HG02759 (cell line): ENCODE measurements around the gene OGFR.
A peak's percentile ranks its signal among the peaks of the same experiment; 100 is the strongest.
"Not testable (repeated sequence)": the region's sequence is repeated elsewhere in the genome, so short reads cannot be mapped to it uniquely, and the experiment has no call there.

ENCODE experiments used
- ATAC-seq: cut with Tn5 transposase; IDR thresholded peaks from one replicate; pipeline ENCODE4 v1.9.1; 2021; ENCODE audit warnings: mild to moderate bottlenecking, moderate library complexity; ENCODE audit not compliant: unreplicated experiment

Gene OGFR

GRCh38 chr20:62836967-62837490, 32.4 kb downstream of the OGFR start:
- no peak for ATAC-seq

GRCh38 chr20:62837790-62838127, 33.1 kb downstream of the OGFR start:
- no peak for ATAC-seq

GRCh38 chr20:62838128-62838891, 33.7 kb downstream of the OGFR start:
- peak; percentile 60 for ATAC-seq

GRCh38 chr20:62839261-62839660, 34.6 kb downstream of the OGFR start:
- ATAC-seq = no peak

- no peak for ATAC-seq
These were observed 35.2 kb downstream of the OGFR start for GRCh38 chr20:62839816-62840215.

DNA sequence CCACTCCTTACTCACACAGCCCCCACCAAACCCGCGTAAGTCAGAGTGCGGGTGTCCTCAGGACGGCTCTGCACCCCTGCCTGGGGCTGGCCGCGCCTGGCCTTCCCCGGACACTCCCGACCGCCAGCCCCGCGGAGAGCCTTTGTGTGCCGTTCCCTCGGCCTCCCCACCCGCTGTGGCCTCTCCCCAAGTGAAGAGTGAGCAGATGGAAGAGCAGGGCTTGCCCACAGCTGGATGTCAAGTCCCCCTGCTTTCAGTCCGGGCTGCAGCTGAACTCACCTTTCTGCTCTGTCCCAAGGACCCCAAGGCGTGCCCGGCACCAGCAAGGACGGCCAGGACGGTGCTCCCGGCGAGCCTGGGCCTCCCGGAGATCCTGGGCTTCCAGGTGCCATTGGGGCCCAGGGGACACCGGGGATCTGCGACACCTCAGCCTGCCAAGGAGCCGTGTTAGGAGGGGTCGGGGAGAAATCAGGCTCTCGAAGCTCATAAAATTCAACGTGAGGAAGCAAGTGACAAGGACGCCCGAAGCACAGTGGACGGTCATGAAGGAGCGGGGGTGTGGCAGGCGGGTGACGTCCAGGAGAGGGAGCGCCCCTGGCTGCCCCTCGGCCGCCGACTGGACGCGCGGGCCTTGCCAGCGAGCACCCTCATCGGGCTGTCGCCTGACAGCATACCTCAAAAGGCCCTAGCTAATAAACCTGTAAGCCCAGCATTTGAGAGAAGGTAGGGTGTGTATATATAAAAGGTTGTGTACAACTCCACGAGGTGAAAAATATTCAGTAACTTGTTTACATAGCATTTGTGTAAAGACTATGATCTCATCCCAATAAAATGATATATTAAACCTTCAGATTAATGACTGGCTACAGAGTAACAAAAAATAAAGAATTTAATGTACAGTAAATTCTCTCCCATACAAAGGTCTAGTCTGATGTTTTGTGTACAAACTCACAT, 35.9 kb downstream of the OGFR start:
- no peak for ATAC-seq

- no peak for ATAC-seq
These were observed 37.1 kb downstream of the OGFR start for GRCh38 chr20:62841705-62842212.

GRCh38 chr20:62843656-62844055, 39.0 kb downstream of the OGFR start:
- no peak for ATAC-seq

- no peak for ATAC-seq
These were observed 39.5 kb downstream of the OGFR start for GRCh38 chr20:62844182-62844581.

- no peak for ATAC-seq
These were observed 41.0 kb downstream of the OGFR start for GRCh38 chr20:62845416-62846160.

GRCh38 chr20:62846166-62846890, 41.7 kb downstream of the OGFR start:
- no peak for ATAC-seq

DNA sequence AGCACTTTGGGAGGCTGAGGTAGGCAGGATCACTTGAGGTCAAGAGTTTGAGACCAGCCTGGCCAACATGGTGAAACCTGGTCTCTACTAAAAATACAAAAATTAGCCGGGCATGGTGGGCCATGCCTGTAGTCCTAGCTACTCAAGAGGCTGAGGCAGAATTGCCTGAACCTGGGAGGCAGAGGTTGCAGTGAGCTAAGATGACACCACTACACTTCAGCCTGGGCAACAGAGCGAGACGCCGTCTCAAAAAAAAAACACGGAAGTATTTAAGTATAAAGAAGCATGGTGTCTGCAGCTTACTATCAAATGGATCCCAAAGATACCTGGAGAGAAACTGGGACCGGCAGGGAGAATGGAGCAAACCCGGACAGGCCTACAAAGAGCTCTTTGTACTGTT, 44.3 kb downstream of the OGFR start:
- not testable (repeated sequence) for ATAC-seq

- ATAC-seq = no peak
These were observed 44.8 kb downstream of the OGFR start for GRCh38 chr20:62849431-62849830.

DNA sequence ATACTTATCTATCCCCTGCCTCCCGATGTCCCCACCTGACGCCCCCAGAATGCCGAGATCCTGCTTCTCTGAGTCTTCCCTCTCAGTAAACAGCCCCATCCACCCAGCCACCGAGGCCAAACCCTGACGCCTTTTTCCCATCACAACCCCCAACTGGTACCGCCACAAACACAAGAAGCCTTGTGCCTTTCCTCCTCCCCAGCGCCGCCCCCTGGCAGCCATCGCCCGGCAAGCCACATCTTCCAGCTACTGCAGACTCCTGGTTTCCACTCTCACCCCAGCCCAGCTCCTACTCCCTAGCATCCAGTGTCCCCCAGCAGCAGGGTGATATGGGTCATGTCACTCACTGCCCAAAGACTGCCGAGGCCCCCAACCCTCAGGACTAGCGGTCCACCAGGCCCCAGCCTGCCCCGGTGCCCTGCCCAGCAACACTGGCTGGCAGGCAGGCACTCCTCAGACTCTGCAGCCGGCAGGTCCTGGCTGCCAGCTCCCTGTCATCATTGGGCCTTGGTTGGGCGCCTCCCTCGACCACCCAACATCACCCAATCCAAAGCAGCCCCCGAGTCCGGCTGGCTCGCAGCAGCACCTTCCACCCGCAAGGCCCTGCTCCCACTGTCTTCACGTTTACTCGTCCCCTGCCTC, 45.8 kb downstream of the OGFR start:
- no peak for ATAC-seq

DNA sequence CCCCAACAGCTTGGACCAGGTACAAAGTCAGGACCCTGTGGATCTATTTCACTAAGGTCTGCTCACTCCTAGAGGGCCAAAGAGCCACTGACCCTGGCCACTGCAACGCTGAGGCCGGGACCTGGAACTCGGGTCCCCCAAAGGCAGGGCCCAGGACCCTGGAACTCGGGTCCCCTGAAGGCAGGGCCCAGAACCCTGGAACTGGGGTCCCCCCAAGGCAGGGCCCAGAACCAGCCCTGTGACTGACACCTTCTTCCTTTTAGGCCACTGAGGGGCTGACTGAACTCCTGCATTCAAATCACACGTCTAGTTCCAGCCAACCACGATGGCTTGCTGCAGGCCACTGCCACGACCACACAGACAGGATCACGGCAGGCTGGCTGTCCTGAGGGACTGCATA, 47.6 kb downstream of the OGFR start:
- ATAC-seq = no peak

GRCh38 chr20:62852841-62853240, 48.2 kb downstream of the OGFR start:
- ATAC-seq = no peak

GRCh38 chr20:62853304-62853703, 48.7 kb downstream of the OGFR start:
- not testable (repeated sequence) for ATAC-seq

DNA sequence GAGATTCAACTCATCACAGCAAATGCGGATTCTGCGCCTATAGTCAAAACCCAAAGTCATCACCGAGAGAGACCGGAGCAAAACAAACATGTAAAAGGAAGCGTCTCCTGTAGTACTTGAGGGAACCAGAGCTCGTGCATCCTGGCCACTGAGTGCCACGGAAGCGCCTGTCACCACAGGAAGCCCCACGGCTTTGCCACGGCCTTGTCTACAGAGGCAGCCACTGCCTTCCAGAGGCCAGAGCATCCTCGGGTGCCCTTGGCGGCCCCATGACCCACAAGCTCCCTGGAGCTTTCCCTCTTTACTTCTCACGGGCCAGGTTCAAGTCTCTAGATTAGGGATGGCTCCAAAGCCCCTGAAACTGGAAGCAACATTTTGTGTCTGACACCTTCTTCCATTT, 49.5 kb downstream of the OGFR start:
- no peak for ATAC-seq

DNA sequence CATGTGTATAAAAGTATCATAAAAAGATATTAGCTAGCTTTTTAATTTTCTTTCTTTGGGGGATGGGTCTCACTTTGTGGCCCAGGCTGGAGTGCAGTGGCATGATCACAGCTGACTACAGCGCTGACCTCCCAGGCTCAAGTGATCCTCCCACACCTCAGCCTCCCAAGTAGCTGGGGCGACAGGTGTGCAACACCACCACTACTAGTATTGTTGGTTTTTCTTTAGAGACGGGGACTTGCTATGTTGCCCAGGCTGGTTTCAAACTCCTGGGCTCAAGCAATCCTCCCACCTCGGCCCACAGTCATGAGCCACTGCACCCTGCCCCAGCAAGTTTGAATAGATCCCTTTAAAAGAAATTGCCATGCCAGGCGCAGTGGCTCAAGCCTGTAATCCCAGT, 50.5 kb downstream of the OGFR start:
- no peak for ATAC-seq
